Skin epidermis (tissue), 12 donors: Measurements from ENCODE around the gene PPIP5K1.

Source experiments
- H3K27ac ChIP-seq, 21 experiments: fragments of 200-600 bp; sonication (generic) in 11 of 21; one replicate each; pipeline ENCODE4 v1.5.0; 2020; ENCODE audit warnings: mild to moderate bottlenecking in 3 of 21, inconsistent platforms in 2 of 21, moderate library complexity in 2 of 21
- H3K4me3 ChIP-seq, 7 experiments: fragments of 200-600 bp; sonication (generic) in 2 of 7; one replicate each; pipeline ENCODE4 v1.5.0; 2020; ENCODE audit warnings: inconsistent platforms in 2 of 7, mild to moderate bottlenecking in 2 of 7, moderate library complexity in 1 of 7

Gene PPIP5K1

GRCh38 chr15:43499635-43500034 is 90.4 kb downstream of the PPIP5K1 start:
- Histone ChIP-seq H3K27ac (no peak overlapping the region), H3K4me3 (no peak overlapping the region)

GRCh38 chr15:43498990-43499389 is 91.0 kb downstream of the PPIP5K1 start:
- H3K27ac ChIP-seq, result no peak overlapping the region
- no peak overlapping the region for H3K4me3 ChIP-seq

GRCh38 chr15:43493703-43494472 is 96.1 kb downstream of the PPIP5K1 start:
- Histone ChIP-seq H3K27ac (peak overlapping the region in 13 of 21 experiments; percentile 61 to 93 (median 87)), H3K4me3 (peak overlapping the region in 6 of 7 experiments; percentile 62 to 97 (median 84))

GRCh38 chr15:43492673-43493601 is 97.1 kb downstream of the PPIP5K1 start, which contains the start of gene TP53BP1:
TP53BP1 (minus strand) TSS chr15:43493156; CDS start chr15:43493043, 113 bp downstream.
- peak within 1 kb of the TSS; percentile 62 to 97 (median 86) for H3K4me3 ChIP-seq

GRCh38 chr15:43492266-43492665 is 97.7 kb downstream of the PPIP5K1 start:
- Histone ChIP-seq H3K27ac (peak overlapping the region in 20 of 21 experiments; percentile 60 to 93 (median 84)), H3K4me3 (peak overlapping the region; percentile 62 to 97 (median 86))

More at GRCh38 chr15:43492673-43493601, 97.1 kb downstream of the PPIP5K1 start, which contains the start of gene TP53BP1:
- H3K27ac ChIP-seq, result peak within 1 kb of the TSS; percentile 60 to 93 (median 83)

- no peak overlapping the region for H3K27ac ChIP-seq
- H3K4me3 ChIP-seq, result no peak overlapping the region
Measured at GRCh38 chr15:43489191-43489590, 100.8 kb downstream of the PPIP5K1 start.

- H3K4me3 ChIP-seq, result no peak overlapping the region
- no peak overlapping the region for H3K27ac ChIP-seq
Measured at GRCh38 chr15:43488790-43489189, 101.2 kb downstream of the PPIP5K1 start.

- no peak overlapping the region for H3K27ac ChIP-seq
- H3K4me3 ChIP-seq, result no peak overlapping the region
Measured at GRCh38 chr15:43487271-43487895, 102.6 kb downstream of the PPIP5K1 start.

GRCh38 chr15:43484455-43484854 is 105.6 kb downstream of the PPIP5K1 start:
- Histone ChIP-seq H3K27ac (no peak overlapping the region), H3K4me3 (no peak overlapping the region)
